ENCODE results near the gene GCSH.

DNA sequence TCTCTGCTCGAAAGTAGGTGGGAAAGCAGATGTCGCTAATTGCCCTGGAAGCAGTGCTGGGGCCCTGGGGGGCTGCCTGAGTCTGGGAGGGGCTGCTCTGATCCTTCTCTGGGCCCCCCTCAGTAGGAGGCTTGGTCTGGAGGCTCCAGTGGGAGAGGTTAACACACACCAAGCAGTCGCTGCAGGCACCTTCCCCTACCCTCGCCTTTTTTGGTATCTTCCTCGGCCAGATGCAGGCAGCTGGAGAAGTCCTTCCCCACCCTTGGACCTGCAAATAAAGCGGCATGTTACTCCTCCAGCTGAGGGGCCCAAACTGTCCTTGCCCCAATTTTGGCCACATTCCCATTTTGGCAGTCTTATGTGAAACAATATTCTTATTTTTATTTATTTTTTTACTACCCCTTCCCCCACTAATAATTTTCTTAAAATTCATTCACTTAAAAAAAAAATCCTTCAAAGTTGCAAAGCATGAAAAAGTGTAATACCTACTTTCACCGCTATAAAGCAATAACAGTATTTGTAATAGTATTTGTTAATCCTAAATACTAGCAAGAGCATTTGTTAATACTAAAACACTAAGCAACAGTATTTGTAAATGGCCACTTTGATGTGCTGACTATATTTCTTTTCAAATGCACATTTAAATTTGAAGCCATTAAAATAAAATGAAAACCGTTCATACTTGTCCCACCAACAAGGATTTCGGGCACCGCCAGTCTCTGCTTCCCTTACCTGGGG lies 34.2 kb downstream of the GCSH start:
- TF ChIP-seq, protein P1, sequence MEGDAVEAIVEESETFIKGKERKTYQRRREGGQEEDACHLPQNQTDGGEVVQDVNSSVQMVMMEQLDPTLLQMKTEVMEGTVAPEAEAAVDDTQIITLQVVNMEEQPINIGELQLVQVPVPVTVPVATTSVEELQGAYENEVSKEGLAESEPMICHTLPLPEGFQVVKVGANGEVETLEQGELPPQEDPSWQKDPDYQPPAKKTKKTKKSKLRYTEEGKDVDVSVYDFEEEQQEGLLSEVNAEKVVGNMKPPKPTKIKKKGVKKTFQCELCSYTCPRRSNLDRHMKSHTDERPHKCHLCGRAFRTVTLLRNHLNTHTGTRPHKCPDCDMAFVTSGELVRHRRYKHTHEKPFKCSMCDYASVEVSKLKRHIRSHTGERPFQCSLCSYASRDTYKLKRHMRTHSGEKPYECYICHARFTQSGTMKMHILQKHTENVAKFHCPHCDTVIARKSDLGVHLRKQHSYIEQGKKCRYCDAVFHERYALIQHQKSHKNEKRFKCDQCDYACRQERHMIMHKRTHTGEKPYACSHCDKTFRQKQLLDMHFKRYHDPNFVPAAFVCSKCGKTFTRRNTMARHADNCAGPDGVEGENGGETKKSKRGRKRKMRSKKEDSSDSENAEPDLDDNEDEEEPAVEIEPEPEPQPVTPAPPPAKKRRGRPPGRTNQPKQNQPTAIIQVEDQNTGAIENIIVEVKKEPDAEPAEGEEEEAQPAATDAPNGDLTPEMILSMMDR (IDR thresholded peaks at IDR 0.05; ENCODE audit: low read depth, low read length, missing input control) = no peak
- TF ChIP-seq RAD21 (IDR thresholded peaks at IDR 0.05) (no peak), YY1 (IDR thresholded peaks at IDR 0.05) (no peak), ZBTB33 (IDR thresholded peaks at IDR 0.05) (no peak), EGR1 (IDR thresholded peaks at IDR 0.05; ENCODE audit: low read depth in 2 of 2) (no peak), MAX (IDR thresholded peaks at IDR 0.05) (no peak), TAF1 (conservative IDR thresholded peaks at IDR 0.05) (no peak), GABPA (IDR thresholded peaks at IDR 0.05 in 1 of 2, conservative IDR thresholded peaks at IDR 0.05 in 1 of 2) (no peak)
